ENCODE data around the gene ROR2. TPM values are rescaled to one million over a fixed set of nuclear protein-coding genes. Genes with fewer than 3 reads are reported as not detected.

Gene ROR2
- total RNA-seq, 1 experiment from 2014 or later, result not detected

DNA sequence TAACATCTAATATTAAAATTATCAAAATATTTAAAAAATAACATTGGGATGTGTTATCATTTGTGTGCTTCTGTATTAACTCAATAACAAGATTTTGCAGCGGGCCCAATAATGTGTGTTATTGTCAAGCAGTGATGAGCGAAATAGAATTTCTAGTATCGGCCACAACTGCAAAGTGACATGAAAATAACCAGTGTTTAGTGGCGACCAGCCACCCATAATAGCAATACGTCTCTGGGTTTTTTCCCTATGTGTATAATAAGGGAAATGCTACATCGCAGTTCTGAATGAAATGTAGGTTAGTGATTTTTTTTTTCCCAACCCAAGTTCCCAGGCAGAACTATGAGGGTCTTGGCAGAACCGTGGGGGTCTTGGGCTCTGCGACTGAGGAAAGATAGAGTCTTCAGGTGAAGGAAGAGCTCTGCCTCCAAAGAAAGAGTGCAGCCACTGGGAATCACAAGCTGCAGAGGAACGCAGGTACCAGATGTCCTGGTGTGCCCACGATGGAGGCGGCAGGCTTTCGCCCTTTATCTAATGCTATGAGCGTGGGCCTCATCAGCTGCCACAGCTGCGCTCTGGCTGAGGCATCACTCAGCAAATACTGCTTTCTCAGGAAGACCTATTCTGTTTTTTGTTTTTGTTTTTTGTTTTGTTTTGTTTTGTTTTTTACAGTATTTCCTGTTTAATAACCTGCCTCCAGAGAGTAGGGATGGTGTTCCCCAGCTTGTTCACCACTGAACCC lies 235.0 kb downstream of the ROR2 start:
- Mint-ChIP-seq H3K9me3 (ENCODE audit: low read depth, unreplicated experiment) (no peaks in the 10 kb centered on the region), H3K4me3 (ENCODE audit: low read depth, unreplicated experiment) (no peak overlapping the region), H3K27ac (ENCODE audit: unreplicated experiment) (no peak overlapping the region), H3K36me3 (ENCODE audit: insufficient read depth, unreplicated experiment) (no peaks in the 10 kb centered on the region), H3K27me3 (ENCODE audit: unreplicated experiment) (peaks cover 29% of the 10 kb centered on the region), H3K4me1 (ENCODE audit: low read depth, unreplicated experiment) (no peaks in the 10 kb centered on the region)
- intact Hi-C loops (cut with micrococcal nuclease; ENCODE audit: unreplicated experiment), result no loop called here
- TF ChIP-seq, protein P1, sequence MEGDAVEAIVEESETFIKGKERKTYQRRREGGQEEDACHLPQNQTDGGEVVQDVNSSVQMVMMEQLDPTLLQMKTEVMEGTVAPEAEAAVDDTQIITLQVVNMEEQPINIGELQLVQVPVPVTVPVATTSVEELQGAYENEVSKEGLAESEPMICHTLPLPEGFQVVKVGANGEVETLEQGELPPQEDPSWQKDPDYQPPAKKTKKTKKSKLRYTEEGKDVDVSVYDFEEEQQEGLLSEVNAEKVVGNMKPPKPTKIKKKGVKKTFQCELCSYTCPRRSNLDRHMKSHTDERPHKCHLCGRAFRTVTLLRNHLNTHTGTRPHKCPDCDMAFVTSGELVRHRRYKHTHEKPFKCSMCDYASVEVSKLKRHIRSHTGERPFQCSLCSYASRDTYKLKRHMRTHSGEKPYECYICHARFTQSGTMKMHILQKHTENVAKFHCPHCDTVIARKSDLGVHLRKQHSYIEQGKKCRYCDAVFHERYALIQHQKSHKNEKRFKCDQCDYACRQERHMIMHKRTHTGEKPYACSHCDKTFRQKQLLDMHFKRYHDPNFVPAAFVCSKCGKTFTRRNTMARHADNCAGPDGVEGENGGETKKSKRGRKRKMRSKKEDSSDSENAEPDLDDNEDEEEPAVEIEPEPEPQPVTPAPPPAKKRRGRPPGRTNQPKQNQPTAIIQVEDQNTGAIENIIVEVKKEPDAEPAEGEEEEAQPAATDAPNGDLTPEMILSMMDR (IDR thresholded peaks at IDR 0.05; ENCODE audit: unreplicated experiment), result no peak
- CTCF ChIA-PET, result interaction anchor here (0.7 kb wide), 1 partner anchor 267 kb away, joined by 4 read pairs; no protein-coding TSS in a partner anchor
- no peak for DNase-seq
- no TSS peak for BruUV-seq (replicated peaks)

DNA sequence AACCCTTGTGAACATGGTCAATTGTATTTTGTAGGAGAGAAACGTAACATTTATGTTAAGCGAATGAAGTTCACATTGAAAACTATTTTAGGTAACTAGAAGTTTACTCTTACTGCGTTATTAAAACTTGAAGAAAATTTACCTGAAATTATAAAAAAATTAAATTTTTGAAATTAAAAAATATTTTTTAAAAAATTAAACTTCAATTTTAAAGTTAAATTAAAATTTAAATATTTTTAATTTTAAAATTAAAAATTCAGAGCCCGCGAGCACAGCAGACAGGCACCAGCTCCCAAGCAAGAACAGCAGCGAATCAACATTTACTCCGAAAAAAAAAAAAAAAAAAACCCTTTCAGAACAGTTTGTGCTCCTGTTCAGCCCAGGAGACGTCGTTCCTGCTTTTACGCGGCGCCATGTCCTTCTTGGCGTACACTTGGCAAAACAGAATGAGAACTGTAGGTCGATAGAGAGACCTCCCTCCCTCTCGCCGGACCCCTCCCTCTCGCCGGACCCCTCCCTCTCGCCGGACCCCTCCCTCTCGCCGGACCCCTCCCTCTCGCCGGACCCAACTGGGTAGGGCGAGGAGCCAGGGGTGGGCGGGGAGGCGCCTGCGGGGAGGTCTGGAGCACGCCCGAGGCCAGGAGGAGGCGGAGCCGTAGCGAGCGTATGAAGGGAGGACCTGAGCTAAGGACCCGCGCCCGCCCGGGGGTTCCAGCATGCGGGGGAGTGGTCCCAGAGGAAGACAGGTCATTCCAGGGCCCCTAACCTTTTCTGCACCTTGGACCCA lies 235.8 kb downstream of the ROR2 start:
- H3K36me3 Mint-ChIP-seq (ENCODE audit: insufficient read depth, unreplicated experiment), result no peaks in the 10 kb centered on the region
- H3K27me3 Mint-ChIP-seq (ENCODE audit: unreplicated experiment), result peaks cover 21% of the 10 kb centered on the region
- H3K4me3 Mint-ChIP-seq (ENCODE audit: low read depth, unreplicated experiment), result peak overlapping the region; percentile 35
- H3K27ac Mint-ChIP-seq (ENCODE audit: unreplicated experiment), result no peak overlapping the region
- CTCF ChIA-PET, result interaction anchor here (0.7 kb wide), 1 partner anchor 262 kb away, joined by 6 read pairs; no protein-coding TSS in a partner anchor
- BruUV-seq (replicated peaks), result no TSS peak
- intact Hi-C loops (cut with micrococcal nuclease; ENCODE audit: unreplicated experiment), result no loop called here
- TF ChIP-seq, protein P1 (IDR thresholded peaks at IDR 0.05; ENCODE audit: unreplicated experiment), result no peak
- H3K9me3 Mint-ChIP-seq (ENCODE audit: low read depth, unreplicated experiment), result no peaks in the 10 kb centered on the region
- peak; percentile 59 for DNase-seq
- H3K4me1 Mint-ChIP-seq (ENCODE audit: low read depth, unreplicated experiment), result no peaks in the 10 kb centered on the region

DNA sequence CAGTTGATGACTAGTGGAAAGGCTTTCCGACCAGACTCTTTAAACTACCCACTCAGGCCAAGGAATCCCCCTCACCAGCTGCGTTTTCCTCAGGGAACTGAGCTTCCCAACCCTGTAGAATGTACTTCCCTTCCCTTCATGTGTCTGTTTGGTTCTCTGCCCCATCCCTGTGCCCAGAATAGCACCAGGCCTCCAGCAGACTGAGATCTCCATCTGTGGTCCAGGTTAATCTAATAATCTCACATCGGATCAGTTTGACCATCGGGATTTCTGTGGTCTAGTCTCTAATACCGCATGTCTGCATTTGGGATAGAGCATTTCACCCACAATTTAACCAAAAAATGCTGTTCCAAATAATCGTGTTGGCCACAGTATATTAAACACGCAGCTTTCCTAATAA lies 237.2 kb downstream of the ROR2 start:
- Mint-ChIP-seq H3K4me3 (ENCODE audit: low read depth, unreplicated experiment) (no peak overlapping the region), H3K27ac (ENCODE audit: unreplicated experiment) (no peak overlapping the region), H3K36me3 (ENCODE audit: insufficient read depth, unreplicated experiment) (no peaks in the 10 kb centered on the region), H3K4me1 (ENCODE audit: low read depth, unreplicated experiment) (no peaks in the 10 kb centered on the region), H3K9me3 (ENCODE audit: low read depth, unreplicated experiment) (no peaks in the 10 kb centered on the region), H3K27me3 (ENCODE audit: unreplicated experiment) (peaks cover 7% of the 10 kb centered on the region)
- no TSS peak for BruUV-seq (replicated peaks)
- TF ChIP-seq, protein P1 (IDR thresholded peaks at IDR 0.05; ENCODE audit: unreplicated experiment), result no peak
- CTCF ChIA-PET, result no interaction called here
- no peak for DNase-seq
- intact Hi-C loops (cut with micrococcal nuclease; ENCODE audit: unreplicated experiment), result no loop called here

DNA sequence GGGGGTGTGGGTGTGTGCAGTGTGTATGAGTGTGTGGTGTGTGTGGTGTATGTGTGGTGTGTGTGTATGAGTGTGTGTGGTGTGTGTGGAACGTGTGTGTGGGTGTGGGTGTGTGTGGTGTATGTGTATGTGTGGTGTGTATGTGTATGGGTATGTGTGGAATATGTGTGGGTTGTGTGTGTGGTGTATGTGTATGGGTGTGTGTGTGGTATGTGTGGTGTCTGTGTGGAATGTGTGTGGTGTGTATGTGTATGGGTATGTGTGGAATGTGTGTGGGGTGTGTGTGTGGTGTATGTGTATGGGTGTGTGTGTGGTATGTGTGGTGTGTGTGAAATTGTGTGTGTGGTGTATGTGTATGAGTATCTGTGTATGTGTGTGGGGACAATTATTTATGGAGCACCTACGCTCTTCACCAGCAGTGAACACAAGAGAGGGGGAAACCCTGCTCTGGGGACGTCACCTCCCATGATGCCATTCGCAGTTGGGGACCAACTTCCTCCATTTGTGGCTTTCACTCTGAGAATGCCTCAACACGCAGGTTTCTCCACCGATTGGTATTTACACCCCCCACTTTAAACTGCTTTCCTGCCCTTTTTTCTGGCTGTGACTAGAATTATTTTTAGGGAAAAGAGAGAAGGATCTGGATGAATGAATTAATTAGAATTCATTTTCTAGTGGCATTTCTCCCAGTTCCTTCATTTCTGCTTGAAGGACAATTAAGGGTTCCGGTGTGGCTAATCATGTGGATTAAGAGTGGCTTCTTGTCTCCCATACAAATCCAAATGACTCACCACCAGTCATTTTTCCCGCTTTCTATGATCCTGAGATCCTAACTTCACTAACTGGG lies 238.1 kb downstream of the ROR2 start:
- no peaks in the 10 kb centered on the region for H3K9me3 Mint-ChIP-seq (ENCODE audit: low read depth, unreplicated experiment)
- no peak overlapping the region for H3K4me3 Mint-ChIP-seq (ENCODE audit: low read depth, unreplicated experiment)
- TF ChIP-seq, protein P1 (IDR thresholded peaks at IDR 0.05; ENCODE audit: unreplicated experiment), result no peak
- intact Hi-C loops (cut with micrococcal nuclease; ENCODE audit: unreplicated experiment), result no loop called here
- H3K27ac Mint-ChIP-seq (ENCODE audit: unreplicated experiment), result no peak overlapping the region
- H3K4me1 Mint-ChIP-seq (ENCODE audit: low read depth, unreplicated experiment), result no peaks in the 10 kb centered on the region
- DNase-seq, result no peak
- no peaks in the 10 kb centered on the region for H3K36me3 Mint-ChIP-seq (ENCODE audit: insufficient read depth, unreplicated experiment)
- BruUV-seq (replicated peaks), result no TSS peak
- H3K27me3 Mint-ChIP-seq (ENCODE audit: unreplicated experiment), result no peaks in the 10 kb centered on the region
- CTCF ChIA-PET, result no interaction called here
